ENCODE results near the gene VANGL1. TPM values are rescaled to one million over a fixed set of nuclear protein-coding genes. Genes with fewer than 3 reads are reported as not detected.
"Not testable (repeated sequence)": the region's sequence is repeated elsewhere in the genome, so short reads cannot be mapped to it uniquely, and the experiment has no call there.

Gene VANGL1
- total and polyA plus RNA-seq, 3 experiments from 2014 or later = 3.0 to 3.3 (median 3.2) TPM

DNA sequence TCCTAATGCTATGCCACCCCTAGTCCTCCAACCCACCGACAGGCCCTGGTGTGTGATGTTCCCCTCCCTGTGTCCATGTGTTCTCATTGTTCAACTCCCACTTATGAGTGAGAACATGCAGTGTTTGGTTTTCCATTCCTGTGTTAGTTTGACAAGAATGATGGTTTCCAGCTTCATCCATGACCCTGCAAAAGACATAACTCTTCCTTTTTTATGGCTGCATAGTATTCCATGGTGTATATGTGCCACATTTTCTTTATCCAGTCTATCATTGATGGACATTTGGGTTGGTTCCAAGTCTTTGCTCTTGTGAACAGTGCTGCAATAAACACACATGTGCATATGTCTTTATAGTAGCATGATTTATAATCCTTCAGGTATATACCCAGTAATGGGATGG, 8.2 kb upstream of the VANGL1 start:
- H3K9me3 ChIP-seq (ENCODE audit: low read length); H3K4me3 ChIP-seq (ENCODE audit: low read length); POLR2A ChIA-PET; H3K27ac Mint-ChIP-seq; H3K27ac ChIP-seq (ENCODE audit: low read depth, low read length); CTCF ChIA-PET; H3K4me1 ChIP-seq (ENCODE audit: insufficient read depth, low read length); H3K36me3 Mint-ChIP-seq; H3K36me3 ChIP-seq (ENCODE audit: insufficient read depth, low read length); DNase-seq; H3K4me3 Mint-ChIP-seq; H3K4me1 Mint-ChIP-seq; H3K27me3 ChIP-seq (ENCODE audit: insufficient read depth, low read length, poor library complexity, severe bottlenecking): not testable (repeated sequence)
- peaks cover 11 to 38% (median 32%) of the 10 kb centered on the region in 5 donors for H3K9me3 Mint-ChIP-seq
- peaks cover 12 to 48% of the 10 kb centered on the region in 2 donors for H3K27me3 Mint-ChIP-seq

DNA sequence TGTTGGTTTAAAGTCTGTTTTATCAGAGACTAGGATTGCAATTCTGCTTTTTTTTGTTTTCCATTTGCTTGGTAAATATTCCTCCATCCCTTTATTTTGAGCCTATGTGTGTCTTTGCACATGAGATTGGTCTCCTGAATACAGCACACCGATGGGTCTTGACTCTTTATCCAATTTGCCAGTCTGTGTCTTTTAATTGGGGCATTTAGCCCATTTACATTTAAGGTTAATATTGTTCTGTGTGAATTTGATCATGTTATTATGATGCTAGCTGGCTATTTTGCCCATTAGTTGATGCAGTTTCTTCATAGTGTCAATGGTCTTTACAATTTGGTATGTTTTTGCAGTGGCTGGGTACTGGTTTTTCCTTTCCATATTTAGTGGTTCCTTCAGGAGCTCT, 4.5 kb upstream of the VANGL1 start:
- H3K27ac Mint-ChIP-seq; H3K4me3 Mint-ChIP-seq; POLR2A ChIA-PET; H3K4me1 Mint-ChIP-seq; H3K9me3 ChIP-seq (ENCODE audit: low read length); CTCF ChIA-PET; H3K4me1 ChIP-seq (ENCODE audit: insufficient read depth, low read length); H3K27ac ChIP-seq (ENCODE audit: low read depth, low read length); H3K4me3 ChIP-seq (ENCODE audit: low read length); H3K27me3 ChIP-seq (ENCODE audit: insufficient read depth, low read length, poor library complexity, severe bottlenecking); DNase-seq; H3K36me3 Mint-ChIP-seq; H3K36me3 ChIP-seq (ENCODE audit: insufficient read depth, low read length): not testable (repeated sequence)
- peaks cover 11 to 48% (median 38%) of the 10 kb centered on the region in 5 donors for H3K9me3 Mint-ChIP-seq
- H3K27me3 Mint-ChIP-seq = peaks cover 13 to 40% of the 10 kb centered on the region in 2 donors

DNA sequence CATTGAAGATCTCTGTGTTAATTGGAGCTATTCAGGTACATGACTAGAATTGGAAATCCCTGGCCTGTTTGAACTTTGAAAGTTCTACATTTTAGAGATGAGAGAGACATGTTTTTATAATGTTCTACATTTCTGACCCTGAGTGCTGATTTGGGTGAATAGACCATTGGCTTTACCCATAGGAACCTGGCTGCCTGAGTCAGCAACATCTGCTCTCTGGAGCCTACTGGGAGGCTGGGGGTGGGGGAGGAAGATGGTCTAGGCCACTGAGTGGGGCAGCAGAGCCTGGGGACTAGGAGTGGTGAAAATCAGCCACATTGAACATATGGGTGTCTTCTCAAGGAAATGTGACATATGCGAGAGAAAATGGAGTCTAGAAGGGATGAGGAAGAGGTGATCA, 1.4 kb upstream of the VANGL1 start:
- Histone ChIP-seq H3K9me3 (ENCODE audit: low read length) (no peaks in the 10 kb centered on the region), H3K4me1 (ENCODE audit: insufficient read depth, low read length) (peaks cover 8% of the 10 kb centered on the region), H3K27ac (ENCODE audit: low read depth, low read length) (no peak overlapping the region), H3K27me3 (ENCODE audit: insufficient read depth, low read length, poor library complexity, severe bottlenecking) (no peaks in the 10 kb centered on the region), H3K36me3 (ENCODE audit: insufficient read depth, low read length) (no peaks in the 10 kb centered on the region), H3K4me3 (ENCODE audit: low read length) (no peak overlapping the region)
- no peak for DNase-seq
- Mint-ChIP-seq H3K27ac (no peak overlapping the region), H3K27me3 (peaks cover 20 to 44% of the 10 kb centered on the region in 2 donors), H3K4me1 (peaks cover 14 to 16% (median 16%) of the 10 kb centered on the region in 3 donors), H3K9me3 (peaks cover 11 to 41% (median 36%) of the 10 kb centered on the region in 5 donors), H3K4me3 (peak overlapping the region; percentile 46 to 95 (median 79)), H3K36me3 (peaks cover 0 to 1% (median 0%) of the 10 kb centered on the region in 3 donors)
- CTCF ChIA-PET = no interaction called here
- POLR2A ChIA-PET = no interaction called here

DNA sequence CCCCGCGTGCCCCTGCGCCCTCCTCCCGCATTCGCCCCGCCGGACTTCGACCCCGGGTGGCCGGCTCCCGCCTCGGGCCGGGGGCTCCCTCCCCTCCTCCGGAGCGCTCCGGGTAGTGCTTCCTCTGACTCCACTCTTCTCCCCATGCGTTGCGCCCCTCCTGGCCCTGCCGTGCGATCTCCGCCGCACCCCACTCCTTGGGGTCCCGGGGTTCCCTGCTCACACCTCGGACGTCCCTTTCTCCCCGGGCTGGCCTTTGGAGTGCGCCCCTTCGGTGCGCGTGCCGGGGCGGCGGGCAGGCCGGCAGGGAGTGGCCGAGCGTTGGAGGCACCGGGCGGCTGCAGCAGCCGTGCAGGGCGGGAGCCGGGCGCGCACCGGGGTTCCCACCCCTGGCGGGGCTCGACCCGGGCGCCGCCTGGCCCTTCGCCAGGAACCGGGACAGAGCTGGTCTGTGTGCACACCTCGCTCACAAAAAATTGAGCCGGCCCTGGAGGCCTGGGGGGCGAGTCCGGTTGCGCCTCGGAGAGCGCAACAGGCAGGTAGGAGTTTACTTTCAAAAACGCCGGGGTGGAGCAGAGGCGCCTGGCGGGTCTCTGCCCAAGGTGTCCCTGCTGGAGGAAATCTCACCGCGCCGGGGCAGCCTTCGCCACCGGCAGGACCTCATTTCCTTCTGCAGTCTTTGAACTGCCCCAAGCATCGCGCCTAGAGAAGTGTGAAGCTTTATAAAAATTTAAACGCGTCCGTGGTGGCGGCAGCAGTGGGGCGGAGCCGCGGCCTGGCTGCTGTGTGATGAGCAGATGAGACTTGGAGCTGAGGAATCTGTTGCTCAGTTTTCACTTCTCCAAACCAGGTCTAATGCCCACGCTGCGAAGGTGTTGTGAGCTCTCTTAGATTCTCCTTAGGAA, 650 bp downstream of the VANGL1 start:
- CTCF ChIA-PET = no interaction called here
- Mint-ChIP-seq H3K36me3 (peaks cover 0 to 1% (median 0%) of the 10 kb centered on the region in 3 donors), H3K4me3 (peak overlapping the region; percentile 77 to 94 (median 84)), H3K27me3 (peaks cover 16 to 35% of the 10 kb centered on the region in 2 donors), H3K9me3 (peaks cover 0 to 20% (median 17%) of the 10 kb centered on the region in 5 donors), H3K4me1 (peaks cover 14 to 16% (median 16%) of the 10 kb centered on the region in 3 donors), H3K27ac (peak overlapping the region in 3 of 8 donors; percentile 24 to 66 (median 55))
- Histone ChIP-seq H3K4me1 (ENCODE audit: insufficient read depth, low read length) (peaks cover 9% of the 10 kb centered on the region), H3K4me3 (ENCODE audit: low read length) (peak overlapping the region; percentile 54), H3K36me3 (ENCODE audit: insufficient read depth, low read length) (no peaks in the 10 kb centered on the region), H3K9me3 (ENCODE audit: low read length) (no peaks in the 10 kb centered on the region), H3K27ac (ENCODE audit: low read depth, low read length) (peak overlapping the region; percentile 24), H3K27me3 (ENCODE audit: insufficient read depth, low read length, poor library complexity, severe bottlenecking) (no peaks in the 10 kb centered on the region)
- peak in 1 of 5 donors; percentile 29 for DNase-seq
- POLR2A ChIA-PET = no interaction called here

DNA sequence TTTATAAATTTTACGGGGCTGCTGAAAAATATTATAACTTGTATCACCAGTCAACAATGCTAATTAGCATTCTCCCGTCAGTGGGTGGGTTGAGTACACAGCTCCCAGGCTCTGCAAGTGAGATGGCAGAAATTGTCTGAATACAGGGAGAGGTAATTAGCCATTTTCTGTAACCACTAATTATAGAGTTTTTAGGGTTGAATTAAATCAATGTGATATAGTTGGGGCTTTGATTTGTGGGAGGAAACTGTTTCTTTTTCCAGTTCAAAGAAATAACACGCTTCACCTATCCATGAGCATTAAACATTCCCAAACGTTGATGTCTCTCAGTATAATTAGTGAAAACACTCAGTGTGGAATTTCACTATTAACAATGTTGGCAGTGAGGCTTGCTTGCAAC, 1.5 kb downstream of the VANGL1 start:
- peaks cover 15% of the 10 kb centered on the region for H3K4me1 ChIP-seq (ENCODE audit: insufficient read depth, low read length)
- CTCF ChIA-PET = no interaction called here
- DNase-seq = no peak
- Mint-ChIP-seq H3K4me3 (peak overlapping the region; percentile 77 to 94 (median 84)), H3K27me3 (peaks cover 15 to 35% of the 10 kb centered on the region in 2 donors), H3K36me3 (no peaks in the 10 kb centered on the region), H3K4me1 (peaks cover 14 to 16% (median 16%) of the 10 kb centered on the region in 3 donors), H3K27ac (peak overlapping the region in 3 of 8 donors; percentile 52 to 66 (median 55)), H3K9me3 (peaks cover 0 to 14% (median 13%) of the 10 kb centered on the region in 5 donors)
- H3K4me3 ChIP-seq (ENCODE audit: low read length) = no peak overlapping the region
- H3K36me3 ChIP-seq (ENCODE audit: insufficient read depth, low read length) = no peaks in the 10 kb centered on the region
- no peaks in the 10 kb centered on the region for H3K27me3 ChIP-seq (ENCODE audit: insufficient read depth, low read length, poor library complexity, severe bottlenecking)
- H3K9me3 ChIP-seq (ENCODE audit: low read length) = no peaks in the 10 kb centered on the region
- no peak overlapping the region for H3K27ac ChIP-seq (ENCODE audit: low read depth, low read length)
- POLR2A ChIA-PET = no interaction called here

DNA sequence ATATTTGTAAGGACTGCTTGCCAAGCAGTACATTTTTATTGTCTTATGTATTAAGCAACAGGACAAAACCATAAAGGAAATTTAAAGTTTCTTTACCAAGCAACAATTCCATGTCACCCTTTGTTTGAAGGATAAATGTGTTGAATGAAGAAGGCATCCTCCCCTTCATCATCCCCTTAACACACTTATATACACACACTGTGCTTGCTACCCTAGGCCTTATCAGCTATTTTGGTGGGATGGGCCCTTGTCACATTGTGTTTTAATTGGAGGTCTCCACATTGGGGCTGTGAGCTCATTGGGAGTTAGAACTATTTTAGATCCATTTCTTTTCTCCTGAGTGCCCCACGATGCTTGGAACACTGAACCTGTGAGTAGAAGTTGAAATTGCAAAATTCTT, 1.9 kb downstream of the VANGL1 start:
- ChIA-PET CTCF (no interaction called here), POLR2A (no interaction called here)

DNA sequence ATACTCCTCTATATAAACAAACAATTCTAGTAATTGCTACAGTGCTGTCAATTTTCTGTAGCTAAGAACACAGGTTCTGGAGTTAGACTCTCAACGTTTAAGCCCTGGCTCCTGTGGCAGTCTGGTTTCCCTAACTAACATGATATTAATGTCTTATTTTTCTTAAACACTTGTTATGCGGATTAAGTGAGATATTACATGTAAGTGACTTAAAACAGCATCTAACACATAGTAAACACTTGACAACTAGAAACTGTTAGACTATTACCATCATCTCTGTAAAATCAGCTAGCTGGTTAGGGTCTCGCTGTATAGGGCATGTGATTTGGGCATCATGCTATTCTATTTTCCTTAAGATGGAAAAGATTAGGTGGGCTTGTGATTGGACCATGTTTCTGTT, 2.3 kb downstream of the VANGL1 start:
- POLR2A ChIA-PET = no interaction called here
- no peaks in the 10 kb centered on the region for H3K36me3 Mint-ChIP-seq
- H3K9me3 ChIP-seq (ENCODE audit: low read length) = no peaks in the 10 kb centered on the region

More for the DNA sequence above, 1.9 kb downstream of the VANGL1 start:
- Mint-ChIP-seq H3K27me3 (peaks cover 12 to 35% of the 10 kb centered on the region in 2 donors), H3K9me3 (peaks cover 0 to 14% (median 9%) of the 10 kb centered on the region in 5 donors), H3K27ac (no peak overlapping the region), H3K4me1 (peaks cover 14 to 16% (median 16%) of the 10 kb centered on the region in 3 donors), H3K36me3 (no peaks in the 10 kb centered on the region), H3K4me3 (peak overlapping the region in 6 of 7 donors; percentile 77 to 86 (median 83))
- H3K4me1 ChIP-seq (ENCODE audit: insufficient read depth, low read length) = peaks cover 20% of the 10 kb centered on the region
- no peaks in the 10 kb centered on the region for H3K9me3 ChIP-seq (ENCODE audit: low read length)
- no peak overlapping the region for H3K4me3 ChIP-seq (ENCODE audit: low read length)
- DNase-seq = no peak
- H3K27ac ChIP-seq (ENCODE audit: low read depth, low read length) = no peak overlapping the region
- no peaks in the 10 kb centered on the region for H3K36me3 ChIP-seq (ENCODE audit: insufficient read depth, low read length)
- no peaks in the 10 kb centered on the region for H3K27me3 ChIP-seq (ENCODE audit: insufficient read depth, low read length, poor library complexity, severe bottlenecking)

DNA sequence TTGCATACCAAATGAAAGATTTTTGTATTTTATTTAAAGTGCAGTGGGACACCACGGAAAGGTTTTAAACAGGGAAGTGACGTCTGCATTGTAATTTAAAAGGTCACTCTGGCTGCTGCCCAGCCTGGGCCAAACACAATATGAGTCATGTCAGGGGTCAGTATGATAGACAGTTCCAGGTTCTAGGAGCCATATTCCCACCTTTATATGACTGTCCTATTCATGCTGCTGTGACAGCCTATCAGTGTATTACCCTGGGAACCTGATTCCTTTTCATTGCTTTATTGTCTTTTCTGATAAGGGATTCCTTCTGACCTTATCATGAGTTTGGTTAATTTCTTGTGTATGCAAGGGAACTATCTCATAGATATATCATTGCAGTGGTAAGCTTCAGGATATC, 5.3 kb downstream of the VANGL1 start:
- Histone ChIP-seq H3K4me1 (ENCODE audit: insufficient read depth, low read length) (peaks cover 22% of the 10 kb centered on the region), H3K4me3 (ENCODE audit: low read length) (no peak overlapping the region), H3K36me3 (ENCODE audit: insufficient read depth, low read length) (no peaks in the 10 kb centered on the region), H3K27me3 (ENCODE audit: insufficient read depth, low read length, poor library complexity, severe bottlenecking) (no peaks in the 10 kb centered on the region), H3K9me3 (ENCODE audit: low read length) (no peaks in the 10 kb centered on the region), H3K27ac (ENCODE audit: low read depth, low read length) (no peak overlapping the region)
- Mint-ChIP-seq H3K4me3 (no peak overlapping the region), H3K9me3 (no peaks in the 10 kb centered on the region), H3K4me1 (peaks cover 9% of the 10 kb centered on the region in 3 donors), H3K27ac (no peak overlapping the region), H3K36me3 (peaks cover 0 to 1% (median 0%) of the 10 kb centered on the region in 3 donors), H3K27me3 (peaks cover 7 to 19% of the 10 kb centered on the region in 2 donors)
- CTCF ChIA-PET = no interaction called here
- no peak for DNase-seq
- POLR2A ChIA-PET = no interaction called here

More for the DNA sequence above, 2.3 kb downstream of the VANGL1 start:
- H3K27me3 ChIP-seq (ENCODE audit: insufficient read depth, low read length, poor library complexity, severe bottlenecking) = no peaks in the 10 kb centered on the region
- Mint-ChIP-seq H3K27me3 (peaks cover 12 to 35% of the 10 kb centered on the region in 2 donors), H3K4me1 (peaks cover 14 to 16% (median 16%) of the 10 kb centered on the region in 3 donors), H3K9me3 (peaks cover 0 to 14% (median 5%) of the 10 kb centered on the region in 5 donors), H3K27ac (no peak overlapping the region), H3K4me3 (no peak overlapping the region)
- CTCF ChIA-PET = no interaction called here
- peaks cover 22% of the 10 kb centered on the region for H3K4me1 ChIP-seq (ENCODE audit: insufficient read depth, low read length)
- DNase-seq = no peak
- no peak overlapping the region for H3K4me3 ChIP-seq (ENCODE audit: low read length)
- no peaks in the 10 kb centered on the region for H3K36me3 ChIP-seq (ENCODE audit: insufficient read depth, low read length)
- H3K27ac ChIP-seq (ENCODE audit: low read depth, low read length) = no peak overlapping the region
